Neural progenitor cell (in vitro differentiated cells): ENCODE results near the gene SUOX. TPM values are rescaled to one million over a fixed set of nuclear protein-coding genes. Genes with fewer than 3 reads are reported as not detected.

ENCODE experiments used
- DNase-seq: peaks from one replicate; pipeline ENCODE4 v3.0.0-alpha.2; 2016; ENCODE audit warnings: low spot score
- H2AFZ ChIP-seq: fragments of 200-600 bp; sonication (generic); replicated peaks from 2 replicates; pipeline ENCODE4 v1.6.1; 2016; ENCODE audit warnings: antibody characterized with exemption
- H3F3A ChIP-seq: fragments of 200-600 bp; sonication (generic); 2 replicates; pipeline ENCODE4 v1.6.1; 2016; ENCODE audit warnings: antibody characterized with exemption, low read depth
- H3K27ac ChIP-seq: fragments of 200-600 bp; sonication (generic); 2 replicates; pipeline ENCODE4 v1.5.1; 2016; ENCODE audit warnings: mild to moderate bottlenecking
- H3K27me3 ChIP-seq: fragments of 200-600 bp; sonication (generic); 2 replicates; pipeline ENCODE4 v1.6.1; 2016; ENCODE audit warnings: mild to moderate bottlenecking, moderate library complexity
- H3K36me3 ChIP-seq: fragments of 200-600 bp; sonication (generic); 2 replicates; pipeline ENCODE4 v1.5.1; 2016
- H3K4me1 ChIP-seq: fragments of 200-600 bp; sonication (generic); 2 replicates; pipeline ENCODE4 v1.6.1; 2016; ENCODE audit warnings: mixed run types
- H3K4me2 ChIP-seq: fragments of 200-600 bp; sonication (generic); 2 replicates; pipeline ENCODE4 v1.6.1; 2016
- H3K4me3 ChIP-seq: fragments of 200-600 bp; sonication (generic); 2 replicates; pipeline ENCODE4 v1.5.1; 2016
- H3K79me2 ChIP-seq: fragments of 200-600 bp; sonication (generic); 2 replicates; pipeline ENCODE4 v1.6.1; 2016; ENCODE audit warnings: low read depth
- H3K9ac ChIP-seq: fragments of 200-600 bp; sonication (generic); 2 replicates; pipeline ENCODE4 v1.6.1; 2016
- H3K9me3 ChIP-seq: fragments of 200-600 bp; sonication (generic); 2 replicates; pipeline ENCODE4 v1.5.1; 2016; ENCODE audit warnings: low read depth
- H4K20me1 ChIP-seq: fragments of 200-600 bp; sonication (generic); 2 replicates; pipeline ENCODE4 v1.6.1; 2016; ENCODE audit warnings: low read depth
- H3K27ac Mint-ChIP-seq: 3 replicates; pipeline ENCODE4 v1.8.0; 2021; ENCODE audit warnings: mixed read lengths
- H3K27me3 Mint-ChIP-seq: 2 replicates; pipeline ENCODE4 v1.8.0; 2022; ENCODE audit warnings: low read depth, mild to moderate bottlenecking, inconsistent platforms, moderate library complexity, mixed read lengths; ENCODE audit not compliant: insufficient read depth
- H3K36me3 Mint-ChIP-seq: 3 replicates; pipeline ENCODE4 v1.8.0; 2021; ENCODE audit warnings: mixed read lengths
- H3K4me1 Mint-ChIP-seq: 3 replicates; pipeline ENCODE4 v1.8.0; 2021; ENCODE audit warnings: mixed read lengths
- H3K4me3 Mint-ChIP-seq: 3 replicates; pipeline ENCODE4 v1.8.0; 2021; ENCODE audit warnings: mild to moderate bottlenecking, moderate library complexity, mixed read lengths
- H3K9me3 Mint-ChIP-seq: 3 replicates; pipeline ENCODE4 v1.8.0; 2020; ENCODE audit warnings: mixed read lengths
- CTCF ChIP-seq: fragments of 200-600 bp; sonication (generic); IDR thresholded peaks from 2 replicates; pipeline ENCODE4 v1.5.1; 2017; ENCODE audit warnings: antibody characterized with exemption, mild to moderate bottlenecking
- EZH2 ChIP-seq: fragments of 200-600 bp; sonication (generic); IDR thresholded peaks from 2 replicates; pipeline ENCODE4 v1.6.1; 2017; ENCODE audit warnings: antibody characterized with exemption, mild to moderate bottlenecking, moderate library complexity
- EZH2phosphoT487 ChIP-seq: fragments of 200-600 bp; sonication (generic); IDR thresholded peaks from 2 replicates; pipeline ENCODE4 v1.6.1; 2017; ENCODE audit warnings: antibody characterized with exemption
- total RNA-seq: library from RNA; depleted of rRNA; stranded (reverse); fragments of >200 nt; gene quantifications from 2 replicates; pipeline ENCODE4 v1.2.3, GENCODE V29; 2015; ENCODE audit warnings: low replicate concordance

SUOX gene
- 17.5 and 35.5 TPM in 2 replicates for total RNA-seq

- Mint-ChIP-seq H3K4me3 (peak within 1 kb of the TSS; percentile 98), H3K4me1 (peaks cover 24% of the 10 kb centered on the region), H3K27ac (peak within 1 kb of the TSS; percentile 97), H3K36me3 (peaks cover 11% of the 10 kb centered on the region), H3K9me3 (no peaks in the 10 kb centered on the region), H3K27me3 (peaks cover 2% of the 10 kb centered on the region)
- peak; percentile 98 for DNase-seq
- Histone ChIP-seq H3K9ac (peak within 1 kb of the TSS; percentile 68), H2AFZ (peak within 1 kb of the TSS; percentile 80), H3K27me3 (no peaks in the 10 kb centered on the region), H3K4me1 (no peaks in the 10 kb centered on the region), H3K9me3 (no peaks in the 10 kb centered on the region), H3K27ac (peak within 1 kb of the TSS; percentile 9), H3K79me2 (peaks cover 15% of the 10 kb centered on the region), H3K4me2 (peak within 1 kb of the TSS; percentile 89), H3K36me3 (no peaks in the 10 kb centered on the region), H4K20me1 (no peaks in the 10 kb centered on the region), H3K4me3 (peak within 1 kb of the TSS; percentile 75), H3F3A (peaks cover 38% of the 10 kb centered on the region)
- no peak for TF ChIP-seq EZH2phosphoT487
- TF ChIP-seq EZH2 = no peak
- no peak for TF ChIP-seq CTCF
These were observed at the start of gene SUOX for GRCh38 chr12:55996715-55997534. Gene SUOX, plus strand, starts transcription at chr12:55997276. Its CDS starts 4,946 bp downstream, at chr12:56002222.

GRCh38 chr12:55955344-55955743, 41.7 kb upstream of the SUOX start:
- peaks cover 5% of the 10 kb centered on the region for H4K20me1 ChIP-seq
- H3K27ac ChIP-seq = no peak overlapping the region
- Mint-ChIP-seq H3K36me3 (no peaks in the 10 kb centered on the region), H3K4me3 (no peak overlapping the region), H3K27ac (no peak overlapping the region), H3K9me3 (no peaks in the 10 kb centered on the region), H3K27me3 (peaks cover 2% of the 10 kb centered on the region), H3K4me1 (peaks cover 7% of the 10 kb centered on the region)
- no peaks in the 10 kb centered on the region for H3K36me3 ChIP-seq
- H3F3A ChIP-seq = no peaks in the 10 kb centered on the region
- no peak overlapping the region for H3K4me3 ChIP-seq
- no peak overlapping the region for H2AFZ ChIP-seq
- TF ChIP-seq CTCF (no peak), EZH2phosphoT487 (no peak), EZH2 (no peak)
- no peak for DNase-seq
- H3K79me2 ChIP-seq = no peaks in the 10 kb centered on the region
- H3K27me3 ChIP-seq = no peaks in the 10 kb centered on the region
- H3K9ac ChIP-seq = no peak overlapping the region
- H3K4me1 ChIP-seq = no peaks in the 10 kb centered on the region
- no peaks in the 10 kb centered on the region for H3K9me3 ChIP-seq
- H3K4me2 ChIP-seq = no peak overlapping the region

- H3K4me3 ChIP-seq = no peak overlapping the region
- H3K9me3 Mint-ChIP-seq = no peaks in the 10 kb centered on the region
- no peaks in the 10 kb centered on the region for H3K9me3 ChIP-seq
- no peak overlapping the region for H3K9ac ChIP-seq
- H3F3A ChIP-seq = no peaks in the 10 kb centered on the region
- H3K4me1 Mint-ChIP-seq = peaks cover 7% of the 10 kb centered on the region
- no peaks in the 10 kb centered on the region for H3K79me2 ChIP-seq
- H3K36me3 Mint-ChIP-seq = no peaks in the 10 kb centered on the region
- DNase-seq = no peak
- no peaks in the 10 kb centered on the region for H3K36me3 ChIP-seq
- peaks cover 4% of the 10 kb centered on the region for H3K27me3 Mint-ChIP-seq
- no peaks in the 10 kb centered on the region for H3K4me1 ChIP-seq
- H3K27me3 ChIP-seq = no peaks in the 10 kb centered on the region
- TF ChIP-seq EZH2phosphoT487 = no peak
- no peak for TF ChIP-seq CTCF
- no peak for TF ChIP-seq EZH2
- no peak overlapping the region for H3K4me3 Mint-ChIP-seq
- H3K27ac ChIP-seq = no peak overlapping the region
- peaks cover 5% of the 10 kb centered on the region for H4K20me1 ChIP-seq
- no peak overlapping the region for H3K4me2 ChIP-seq
- no peak overlapping the region for H3K27ac Mint-ChIP-seq
- no peak overlapping the region for H2AFZ ChIP-seq
These were observed 41.1 kb upstream of the SUOX start for GRCh38 chr12:55955800-55956508.
